Ishikawa (cell line): Measurements from ENCODE around the gene CPNE4.

Source experiments
- CEBPB ChIP-seq: IDR thresholded peaks from 2 replicates; pipeline ENCODE4 v1.6.1; 2012
- CREB1 ChIP-seq: IDR thresholded peaks from 2 replicates; pipeline ENCODE4 v1.6.1; 2012; ENCODE audit warnings: low read depth
- EGR1 ChIP-seq: IDR thresholded peaks from 2 replicates; pipeline ENCODE4 v1.6.1; 2012
- EP300 ChIP-seq: IDR thresholded peaks from 2 replicates; pipeline ENCODE4 v1.6.1; 2012; ENCODE audit warnings: borderline replicate concordance
- FOXM1 ChIP-seq: IDR thresholded peaks from 2 replicates; pipeline ENCODE4 v1.6.1; 2012; ENCODE audit warnings: low read depth, borderline replicate concordance
- MAX ChIP-seq: IDR thresholded peaks from 2 replicates; pipeline ENCODE4 v1.6.1; 2012
- NFIC ChIP-seq: IDR thresholded peaks from 2 replicates; pipeline ENCODE4 v1.6.1; 2012
- RAD21 ChIP-seq: IDR thresholded peaks from 2 replicates; pipeline ENCODE4 v1.6.1; 2012; ENCODE audit warnings: low read depth
- REST ChIP-seq: IDR thresholded peaks from 2 replicates; pipeline ENCODE4 v1.6.1; 2012; ENCODE audit warnings: low read depth, mild to moderate bottlenecking
- TAF1 ChIP-seq: IDR thresholded peaks from 2 replicates; pipeline ENCODE4 v1.6.1; 2012; ENCODE audit warnings: low read depth, mild to moderate bottlenecking
- TCF12 ChIP-seq: IDR thresholded peaks from 2 replicates; pipeline ENCODE4 v1.6.1; 2012; ENCODE audit warnings: low read depth
- TEAD4 ChIP-seq: IDR thresholded peaks from 2 replicates; pipeline ENCODE4 v1.6.1; 2012
- YY1 ChIP-seq: IDR thresholded peaks from 2 replicates; pipeline ENCODE4 v1.6.1; 2012; ENCODE audit warnings: low read depth
- ZBTB7A ChIP-seq: IDR thresholded peaks from 2 replicates; pipeline ENCODE4 v1.6.1; 2012; ENCODE audit warnings: low read depth
- TF ChIP-seq, protein P1 (sequence below): IDR thresholded peaks from 2 replicates; pipeline ENCODE4 v1.6.1; 2012

The CPNE4 gene

GRCh38 chr3:131782751-131783150, 252.1 kb downstream of the CPNE4 start:
- no peak for TF ChIP-seq NFIC
- TF ChIP-seq, protein P1, sequence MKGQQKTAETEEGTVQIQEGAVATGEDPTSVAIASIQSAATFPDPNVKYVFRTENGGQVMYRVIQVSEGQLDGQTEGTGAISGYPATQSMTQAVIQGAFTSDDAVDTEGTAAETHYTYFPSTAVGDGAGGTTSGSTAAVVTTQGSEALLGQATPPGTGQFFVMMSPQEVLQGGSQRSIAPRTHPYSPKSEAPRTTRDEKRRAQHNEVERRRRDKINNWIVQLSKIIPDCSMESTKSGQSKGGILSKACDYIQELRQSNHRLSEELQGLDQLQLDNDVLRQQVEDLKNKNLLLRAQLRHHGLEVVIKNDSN: no peak
- TF ChIP-seq MAX: no peak
- TF ChIP-seq EP300: no peak
- no peak for TF ChIP-seq FOXM1
- no peak for TF ChIP-seq CEBPB
- no peak for TF ChIP-seq CREB1
- TF ChIP-seq TAF1: no peak
- no peak for TF ChIP-seq TEAD4

DNA sequence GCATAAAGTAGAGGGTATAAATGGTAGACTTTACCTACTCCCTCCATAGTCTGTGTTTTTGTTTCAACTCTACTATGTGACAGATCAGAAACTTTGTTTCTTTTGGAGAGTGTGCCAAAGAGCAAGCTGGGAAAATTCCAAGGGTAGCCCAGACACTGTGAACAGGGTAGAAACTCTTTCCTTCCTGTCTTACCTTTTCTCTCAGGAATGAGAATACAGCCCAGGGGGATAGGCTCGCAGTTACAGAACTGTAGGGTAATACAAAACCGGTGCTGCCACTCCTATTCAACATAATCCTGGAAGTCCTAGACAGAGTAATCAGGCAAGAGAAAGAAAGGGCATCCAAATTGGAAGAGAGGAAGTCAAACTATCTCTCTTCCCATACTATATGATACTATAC, 256.3 kb downstream of the CPNE4 start:
- TF ChIP-seq CREB1 (no peak), EGR1 (no peak), MAX (no peak), REST (no peak), NFIC (no peak), TEAD4 (no peak), TAF1 (no peak), ZBTB7A (no peak), YY1 (no peak), TCF12 (no peak), CEBPB (no peak), RAD21 (no peak)

DNA sequence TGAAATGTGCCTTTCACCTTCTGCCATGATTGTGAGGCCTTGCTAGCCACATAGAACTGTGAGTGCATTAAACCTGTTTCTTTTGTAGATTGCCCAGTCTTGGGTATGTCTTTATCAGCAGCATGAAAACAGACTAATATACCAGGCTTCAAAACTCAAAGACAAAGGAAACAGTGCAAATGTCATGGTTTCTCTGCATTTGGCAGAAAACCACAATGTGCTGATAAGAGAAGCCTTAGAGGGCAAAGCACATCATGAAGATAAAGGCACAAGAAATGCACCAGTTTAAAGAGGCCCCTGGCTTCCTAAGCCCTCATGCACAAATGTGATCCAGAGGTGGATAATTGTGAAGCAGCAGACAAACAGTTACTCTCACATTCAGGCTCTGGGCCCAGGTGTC, 259.2 kb downstream of the CPNE4 start:
- TF ChIP-seq RAD21 (no peak), CEBPB (no peak), CREB1 (no peak), YY1 (no peak), TAF1 (no peak), REST (no peak), TEAD4 (no peak), EGR1 (no peak), MAX (no peak)

DNA sequence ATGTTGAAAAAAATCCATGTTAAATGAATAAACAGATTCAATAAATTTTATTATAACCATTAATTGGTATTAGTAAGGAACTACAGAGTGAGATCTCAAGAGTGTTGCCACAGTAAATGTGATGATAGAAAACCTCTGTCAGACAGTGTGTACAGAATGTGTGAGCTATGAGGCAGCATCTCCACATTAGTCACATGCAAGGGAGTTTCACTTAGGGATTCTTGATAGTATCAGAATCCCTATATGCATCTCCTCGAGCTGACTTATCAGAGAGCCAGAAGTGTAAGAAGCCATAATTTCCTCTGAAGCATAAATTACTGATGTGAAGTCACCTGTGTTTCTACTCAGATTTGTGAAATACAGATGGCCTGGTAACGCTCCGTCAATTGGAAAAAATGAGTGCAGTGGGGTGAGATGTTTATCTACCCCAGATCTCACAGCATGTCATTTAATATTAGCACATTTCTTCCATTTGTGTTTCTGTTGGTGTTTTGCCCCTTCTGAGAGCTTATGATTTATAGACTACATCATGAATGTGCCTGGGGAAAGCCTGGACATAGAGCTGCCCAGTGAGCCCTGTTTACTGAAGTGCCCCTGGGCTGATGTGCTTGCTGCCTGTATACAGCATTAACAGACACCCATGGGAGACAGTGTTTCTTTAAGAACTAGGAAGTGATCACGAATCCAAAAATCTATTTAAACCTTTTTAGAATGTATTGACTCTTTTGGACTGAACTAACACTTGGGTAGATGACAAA, 262.4 kb downstream of the CPNE4 start:
- TF ChIP-seq EP300 (no peak), NFIC (no peak), ZBTB7A (no peak), MAX (no peak), FOXM1 (no peak), RAD21 (no peak), REST (no peak), CREB1 (no peak), TEAD4 (no peak), TAF1 (no peak), CEBPB (no peak), TCF12 (no peak), EGR1 (no peak), YY1 (no peak)
- TF ChIP-seq, protein P1: no peak
